Fibroblast of pulmonary artery (primary cell): ENCODE data around the gene SLC25A29.
"Not testable (repeated sequence)": the region's sequence is repeated elsewhere in the genome, so short reads cannot be mapped to it uniquely, and the experiment has no call there.

Experiments used
- DNase-seq: peaks from one replicate; pipeline ENCODE4 v3.0.0-alpha.2; 2010; ENCODE audit warnings: low read depth
- H3K4me3 ChIP-seq: replicated peaks from 2 replicates; pipeline ENCODE4 v1.5.1; 2011; ENCODE audit warnings: low read depth, mild to moderate bottlenecking, control low read depth, low read length, moderate library complexity
- TF ChIP-seq, protein P1 (sequence below): IDR thresholded peaks from 2 replicates; pipeline ENCODE4 v1.5.1; 2011; ENCODE audit warnings: mild to moderate bottlenecking, control low read depth, low read length, inconsistent platforms; ENCODE audit errors: missing control alignments

The SLC25A29 gene

DNA sequence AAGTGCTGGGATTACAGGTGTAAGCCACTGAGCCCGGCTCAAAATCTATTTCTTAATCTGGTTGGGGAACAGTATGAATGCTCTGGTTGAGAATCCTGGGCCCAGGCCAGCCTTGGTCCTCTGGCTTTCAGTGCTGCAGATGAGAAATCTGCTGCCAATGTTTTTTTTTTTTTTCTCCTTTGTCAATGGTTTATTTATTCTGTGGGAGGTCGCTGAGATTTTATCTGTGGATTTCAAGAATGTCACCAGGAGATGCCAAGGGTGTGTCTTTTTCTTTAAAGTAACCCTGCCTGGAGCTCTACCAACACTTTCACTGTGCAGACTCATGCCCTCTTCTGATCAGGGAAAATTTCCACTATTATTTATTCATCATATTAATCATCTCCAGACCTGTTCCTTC, 3.6 kb downstream of the SLC25A29 start:
- H3K4me3 ChIP-seq = no peak overlapping the region
- TF ChIP-seq, protein P1, sequence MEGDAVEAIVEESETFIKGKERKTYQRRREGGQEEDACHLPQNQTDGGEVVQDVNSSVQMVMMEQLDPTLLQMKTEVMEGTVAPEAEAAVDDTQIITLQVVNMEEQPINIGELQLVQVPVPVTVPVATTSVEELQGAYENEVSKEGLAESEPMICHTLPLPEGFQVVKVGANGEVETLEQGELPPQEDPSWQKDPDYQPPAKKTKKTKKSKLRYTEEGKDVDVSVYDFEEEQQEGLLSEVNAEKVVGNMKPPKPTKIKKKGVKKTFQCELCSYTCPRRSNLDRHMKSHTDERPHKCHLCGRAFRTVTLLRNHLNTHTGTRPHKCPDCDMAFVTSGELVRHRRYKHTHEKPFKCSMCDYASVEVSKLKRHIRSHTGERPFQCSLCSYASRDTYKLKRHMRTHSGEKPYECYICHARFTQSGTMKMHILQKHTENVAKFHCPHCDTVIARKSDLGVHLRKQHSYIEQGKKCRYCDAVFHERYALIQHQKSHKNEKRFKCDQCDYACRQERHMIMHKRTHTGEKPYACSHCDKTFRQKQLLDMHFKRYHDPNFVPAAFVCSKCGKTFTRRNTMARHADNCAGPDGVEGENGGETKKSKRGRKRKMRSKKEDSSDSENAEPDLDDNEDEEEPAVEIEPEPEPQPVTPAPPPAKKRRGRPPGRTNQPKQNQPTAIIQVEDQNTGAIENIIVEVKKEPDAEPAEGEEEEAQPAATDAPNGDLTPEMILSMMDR = no peak
- no peak for DNase-seq

DNA sequence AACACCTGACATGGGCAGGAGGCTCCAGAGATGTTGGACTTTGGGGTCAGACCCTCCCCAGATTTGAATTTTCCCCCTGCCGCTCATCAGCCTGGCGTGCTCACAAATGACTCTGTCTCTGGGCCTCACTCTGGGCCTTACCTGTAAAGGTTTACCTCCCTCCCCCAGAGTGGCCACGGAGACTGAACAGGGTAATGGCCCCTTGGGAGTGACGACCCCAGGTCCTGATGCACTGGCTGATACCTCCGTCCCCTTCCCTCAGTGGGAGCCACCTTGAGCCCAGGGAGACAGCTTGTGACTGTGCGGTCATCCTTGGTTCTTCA, 7.0 kb downstream of the SLC25A29 start:
- DNase-seq = no peak
- H3K4me3 ChIP-seq = no peak overlapping the region
- TF ChIP-seq, protein P1 = no peak

DNA sequence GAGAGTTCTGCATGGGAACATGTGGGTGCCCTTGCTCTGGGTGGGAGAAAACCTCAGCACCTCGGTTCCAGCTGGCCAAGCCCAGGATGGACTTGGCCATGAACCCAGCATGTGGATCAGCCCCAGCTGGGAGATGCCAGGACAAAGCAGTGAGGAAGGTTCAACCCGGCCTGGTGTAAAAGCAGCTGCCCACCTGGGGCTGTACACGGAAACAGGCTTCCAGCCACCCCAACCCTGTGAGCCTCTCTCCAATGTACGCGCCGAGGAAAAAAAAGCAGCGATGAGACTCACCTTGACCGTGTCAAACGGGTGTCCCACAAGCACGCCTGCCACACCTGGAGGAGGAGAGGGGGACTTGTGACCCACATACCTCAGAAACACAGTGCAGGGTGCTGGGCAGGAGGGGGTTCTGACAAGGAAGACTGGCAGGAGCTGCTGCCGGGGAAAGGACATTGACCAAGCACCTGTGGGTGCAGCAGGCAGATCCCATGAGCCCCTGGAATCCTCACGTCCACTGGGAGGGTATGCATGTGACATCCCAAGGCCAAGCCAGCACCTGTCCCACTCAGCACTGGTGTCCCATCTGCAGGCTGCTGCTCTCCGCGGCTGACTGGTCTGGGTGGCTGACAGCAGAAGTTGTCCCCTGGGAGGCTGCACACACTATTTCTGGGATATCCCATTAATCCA, 7.5 kb downstream of the SLC25A29 start:
- H3K4me3 ChIP-seq = no peak overlapping the region
- TF ChIP-seq, protein P1 = no peak
- DNase-seq = no peak

DNA sequence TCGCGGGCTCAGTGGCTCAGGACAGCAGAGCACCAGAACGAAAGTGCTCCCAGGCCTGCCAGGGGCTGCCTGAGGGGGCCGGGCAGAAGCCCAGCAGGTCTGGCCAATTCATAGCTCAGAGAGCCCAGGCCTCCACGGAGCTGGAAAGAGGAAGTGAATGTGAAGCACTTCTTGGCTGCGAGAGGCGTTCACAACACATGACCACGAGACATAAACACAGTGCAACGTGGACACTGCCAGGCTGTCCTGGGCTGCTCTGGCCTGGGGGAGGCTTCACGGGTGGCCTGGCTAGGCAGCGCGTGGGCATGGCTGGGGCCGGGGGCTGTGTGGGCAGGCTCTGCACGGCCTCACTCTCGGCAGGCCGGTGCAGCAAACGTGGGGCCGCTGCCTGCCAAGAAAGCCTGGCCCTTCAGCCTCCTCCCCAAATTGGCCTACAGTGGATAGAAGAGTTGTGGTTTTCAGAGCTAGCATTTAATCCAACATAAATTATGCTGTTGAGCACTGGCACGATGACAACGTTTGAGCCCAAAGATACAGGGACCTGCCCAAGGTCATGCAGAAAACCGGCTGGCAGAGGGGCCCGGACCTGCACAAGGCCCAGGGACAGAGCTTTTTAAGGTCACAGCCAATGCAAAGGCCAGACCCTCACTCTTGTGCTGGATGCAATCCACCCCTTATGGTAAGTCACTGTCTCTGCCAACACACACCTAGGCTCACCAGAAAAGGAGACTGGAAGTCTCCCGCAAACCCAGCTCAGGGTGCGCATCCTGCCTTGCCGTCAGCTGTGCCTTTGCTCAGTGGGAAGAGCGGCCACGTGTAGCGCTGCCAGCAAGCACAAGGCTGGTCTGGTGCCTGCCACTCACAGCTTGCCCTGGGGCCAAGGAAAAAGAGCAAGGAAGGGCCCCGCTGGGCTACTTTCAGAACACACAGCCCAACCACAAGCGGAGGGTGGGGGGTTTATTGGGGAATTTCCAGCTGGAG, 8.6 kb downstream of the SLC25A29 start:
- no peak overlapping the region for H3K4me3 ChIP-seq
- DNase-seq = peak; percentile 76
- TF ChIP-seq, protein P1 = no peak

DNA sequence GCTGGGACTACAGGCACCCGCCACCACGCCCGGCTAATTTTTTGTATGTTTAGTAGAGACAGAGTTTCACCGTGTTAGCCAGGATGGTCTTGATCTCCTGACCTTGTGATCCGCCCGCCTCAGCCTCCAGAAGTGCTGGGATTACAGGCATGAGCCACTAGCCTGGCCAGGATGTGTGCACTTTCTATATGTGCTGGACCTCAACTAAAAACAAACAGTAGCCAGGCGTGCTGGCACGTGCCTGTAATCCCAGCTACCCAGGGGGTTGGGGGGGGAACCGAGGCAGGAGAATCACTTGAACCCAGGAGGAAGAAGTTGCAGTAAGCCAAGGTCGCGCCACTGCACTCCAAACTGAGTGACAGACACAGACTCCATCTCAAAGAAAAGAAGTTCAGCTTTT, 9.5 kb downstream of the SLC25A29 start:
- H3K4me3 ChIP-seq, DNase-seq: not testable (repeated sequence)

DNA sequence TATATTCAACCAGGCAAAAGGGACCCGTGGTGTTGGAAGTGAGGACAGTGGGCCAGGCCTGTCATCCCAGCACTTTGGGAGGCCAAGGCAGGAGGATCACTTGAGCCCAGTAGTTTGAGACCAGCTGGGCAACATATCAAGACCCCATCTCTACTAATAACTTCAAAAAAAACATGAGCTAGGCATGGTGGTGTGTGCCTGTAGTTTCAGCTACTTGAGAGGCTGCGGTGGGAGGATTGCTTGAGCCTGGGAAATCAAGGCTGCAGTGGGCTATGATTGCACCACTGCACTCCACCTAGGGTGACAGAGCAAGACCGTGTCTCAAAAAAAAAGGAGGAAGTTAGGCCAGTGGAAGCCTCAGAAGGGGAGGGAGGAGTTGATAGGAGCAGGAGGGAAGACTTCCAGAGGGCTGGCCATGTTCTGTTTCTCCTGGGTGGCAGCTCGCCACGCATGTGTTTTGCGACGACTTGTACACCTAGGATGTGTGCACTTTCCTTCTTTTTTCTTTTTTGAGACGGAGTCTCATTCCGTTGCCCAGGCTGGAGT, 10.1 kb downstream of the SLC25A29 start:
- no peak for DNase-seq
- no peak overlapping the region for H3K4me3 ChIP-seq
- TF ChIP-seq, protein P1 = no peak

DNA sequence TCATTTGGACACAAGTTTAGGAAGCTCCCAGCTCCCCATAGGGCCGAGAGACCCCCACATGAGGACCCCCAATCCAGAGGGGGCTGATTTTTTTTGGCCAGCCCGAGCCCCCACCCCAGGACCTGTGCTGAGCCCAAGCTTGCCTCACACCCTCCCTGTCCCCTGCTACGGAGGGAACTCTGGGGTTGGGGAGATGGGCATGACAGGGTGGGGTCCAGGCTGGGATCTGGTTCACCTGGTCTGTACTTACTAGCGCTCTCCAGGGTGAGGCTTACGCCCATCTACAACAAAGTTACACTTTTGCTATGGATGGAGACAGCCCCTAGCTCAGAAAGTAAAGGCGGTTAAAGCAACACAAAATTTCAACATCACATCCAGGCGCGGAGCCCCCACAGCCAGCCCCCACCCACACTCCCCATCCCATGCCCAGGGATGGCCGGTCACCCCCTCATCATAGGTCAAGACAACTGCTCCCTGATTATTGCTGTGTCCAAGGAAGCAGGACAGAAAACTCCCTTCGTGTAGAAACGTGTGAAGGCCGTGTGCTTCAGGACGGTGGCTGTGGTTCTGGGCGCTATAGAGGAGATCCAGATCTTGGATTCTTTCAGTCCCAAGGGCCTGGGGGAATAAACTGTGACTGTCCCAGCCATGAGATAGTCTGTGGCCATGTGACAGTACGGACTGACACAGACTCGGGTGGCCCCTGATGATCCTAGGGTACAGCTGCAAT, 10.7 kb downstream of the SLC25A29 start:
- no peak for DNase-seq
- TF ChIP-seq, protein P1 = no peak
- H3K4me3 ChIP-seq = no peak overlapping the region
